Skin epidermis (tissue), 12 donors: ENCODE results near the gene GCGR.
"Not testable (repeated sequence)": the region's sequence is repeated elsewhere in the genome, so short reads cannot be mapped to it uniquely, and the experiment has no call there.

Source experiments
- H3K27ac ChIP-seq, 21 experiments: fragments of 200-600 bp; sonication (generic) in 11 of 21; one replicate each; pipeline ENCODE4 v1.5.0; 2020; ENCODE audit warnings: mild to moderate bottlenecking in 3 of 21, inconsistent platforms in 2 of 21, moderate library complexity in 2 of 21
- H3K4me3 ChIP-seq, 7 experiments: fragments of 200-600 bp; sonication (generic) in 2 of 7; one replicate each; pipeline ENCODE4 v1.5.0; 2020; ENCODE audit warnings: inconsistent platforms in 2 of 7, mild to moderate bottlenecking in 2 of 7, moderate library complexity in 1 of 7

GCGR gene

GRCh38 chr17:81828656-81829055 lies 24.7 kb downstream of the GCGR start:
- H3K4me3 ChIP-seq, result no peak overlapping the region
- H3K27ac ChIP-seq, result peak overlapping the region in 1 of 21 experiments; percentile 49

GRCh38 chr17:81829858-81830257 lies 25.9 kb downstream of the GCGR start:
- H3K27ac ChIP-seq, result no peak overlapping the region
- H3K4me3 ChIP-seq, result no peak overlapping the region

- H3K4me3 ChIP-seq, result peak overlapping the region in 1 of 7 experiments; percentile 91
Measured at GRCh38 chr17:81831563-81831956, 27.6 kb downstream of the GCGR start.

GRCh38 chr17:81831957-81832607 lies 28.1 kb downstream of the GCGR start:
- H3K4me3 ChIP-seq, result peak overlapping the region; percentile 73 to 91 (median 79)
- peak overlapping the region; percentile 63 to 94 (median 84) for H3K27ac ChIP-seq

More at GRCh38 chr17:81831563-81831956, 27.6 kb downstream of the GCGR start:
- H3K27ac ChIP-seq, result peak overlapping the region in 18 of 21 experiments; percentile 31 to 94 (median 86)

- H3K27ac ChIP-seq, result peak overlapping the region; percentile 63 to 94 (median 84)
Measured at GRCh38 chr17:81832608-81833159, 28.7 kb downstream of the GCGR start.

GRCh38 chr17:81833160-81833920 lies 29.4 kb downstream of the GCGR start, which contains the start of gene MCRIP1:
Gene MCRIP1 (minus strand): TSS chr17:81833291. CDS start chr17:81824506, 8,785 bp downstream.
- peak within 1 kb of the TSS; percentile 73 to 91 (median 79) for H3K4me3 ChIP-seq

More at GRCh38 chr17:81832608-81833159, 28.7 kb downstream of the GCGR start:
- H3K4me3 ChIP-seq, result peak overlapping the region; percentile 73 to 91 (median 79)

GRCh38 chr17:81833921-81834830 lies 30.2 kb downstream of the GCGR start:
- H3K27ac ChIP-seq, result peak overlapping the region in 19 of 21 experiments; percentile 73 to 97 (median 94)

More at GRCh38 chr17:81833160-81833920, 29.4 kb downstream of the GCGR start, which contains the start of gene MCRIP1:
- H3K27ac ChIP-seq, result peak within 1 kb of the TSS; percentile 73 to 97 (median 94)

GRCh38 chr17:81834831-81835267 lies 30.9 kb downstream of the GCGR start, which contains the start of gene PPP1R27:
Gene PPP1R27 (minus strand): TSS chr17:81835050. CDS start chr17:81834953, 97 bp downstream.
- Histone ChIP-seq H3K4me3 (peak within 1 kb of the TSS in 4 of 7 experiments; percentile 73 to 91 (median 80)), H3K27ac (peak within 1 kb of the TSS in 15 of 21 experiments; percentile 73 to 97 (median 93))

More at GRCh38 chr17:81833921-81834830, 30.2 kb downstream of the GCGR start:
- peak overlapping the region; percentile 53 to 91 (median 75) for H3K4me3 ChIP-seq

- no peak overlapping the region for H3K27ac ChIP-seq
- H3K4me3 ChIP-seq, result no peak overlapping the region
Measured at GRCh38 chr17:81837641-81838040, 33.7 kb downstream of the GCGR start.

GRCh38 chr17:81838753-81839255 lies 34.9 kb downstream of the GCGR start:
- no peak overlapping the region for H3K4me3 ChIP-seq
- peak overlapping the region in 7 of 21 experiments; percentile 11 to 82 (median 43) for H3K27ac ChIP-seq

- peak overlapping the region in 7 of 21 experiments; percentile 11 to 82 (median 43) for H3K27ac ChIP-seq
- H3K4me3 ChIP-seq, result no peak overlapping the region
Measured at GRCh38 chr17:81839301-81839700, 35.4 kb downstream of the GCGR start.

- not testable (repeated sequence) for H3K4me3 ChIP-seq
- peak overlapping the region in 8 of 21 experiments; percentile 37 to 87 (median 82) for H3K27ac ChIP-seq
Measured at GRCh38 chr17:81840059-81840458, 36.1 kb downstream of the GCGR start.

- Histone ChIP-seq H3K27ac (peak overlapping the region in 20 of 21 experiments; percentile 37 to 88 (median 80)), H3K4me3 (peak overlapping the region in 1 of 7 experiments; percentile 7)
Measured at GRCh38 chr17:81840826-81841778, 37.2 kb downstream of the GCGR start.

- peak overlapping the region in 20 of 21 experiments; percentile 37 to 88 (median 80) for H3K27ac ChIP-seq
- peak overlapping the region in 1 of 7 experiments; percentile 7 for H3K4me3 ChIP-seq
Measured at GRCh38 chr17:81841866-81842265, 37.9 kb downstream of the GCGR start.

- Histone ChIP-seq H3K4me3 (no peak overlapping the region), H3K27ac (peak overlapping the region in 17 of 21 experiments; percentile 16 to 88 (median 77))
Measured at GRCh38 chr17:81842378-81842724, 38.4 kb downstream of the GCGR start.

GRCh38 chr17:81842725-81843504 lies 39.0 kb downstream of the GCGR start:
- Histone ChIP-seq H3K4me3 (no peak overlapping the region), H3K27ac (peak overlapping the region in 12 of 21 experiments; percentile 2 to 82 (median 66))
